ENCODE data around the gene CPVL.

Gene CPVL

DNA sequence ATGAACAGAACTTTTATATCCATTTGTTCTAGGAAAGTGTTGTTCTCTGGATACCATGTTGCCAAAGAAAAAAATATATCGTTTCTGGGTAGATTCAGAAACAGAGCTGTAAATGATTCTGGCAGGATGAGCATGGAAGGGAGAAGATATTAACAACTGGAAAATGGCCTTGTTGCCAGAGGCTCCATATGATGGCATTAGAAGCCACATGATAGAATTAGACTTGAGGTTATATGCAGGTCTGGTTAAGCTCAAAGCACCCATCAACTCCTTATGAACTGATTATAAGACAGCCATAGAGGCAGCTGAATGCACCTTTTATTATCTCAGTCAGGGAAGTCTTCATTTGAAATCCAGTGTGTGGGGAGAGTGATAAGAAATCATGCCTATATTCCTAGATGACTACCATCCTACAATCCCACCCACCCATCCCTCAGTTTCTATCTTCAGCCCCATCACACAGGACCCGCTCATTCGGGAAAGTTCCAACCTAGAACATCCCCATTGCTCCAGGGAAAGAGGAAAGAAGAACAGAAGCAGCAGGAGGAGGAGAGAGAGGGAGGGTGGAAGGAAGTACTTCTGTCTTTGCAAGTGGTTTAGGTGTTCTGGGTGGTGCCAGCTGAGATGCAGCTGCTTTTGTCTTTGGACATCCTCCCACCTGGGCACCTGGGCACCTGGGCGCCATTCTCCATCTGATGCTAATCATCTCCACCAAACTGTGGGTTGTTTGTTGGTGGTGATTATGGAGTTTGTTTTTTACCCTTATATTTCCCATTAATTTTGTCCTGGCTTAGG, 162.7 kb downstream of the CPVL start:
- Histone ChIP-seq H3K27ac (ENCODE audit: low read depth, low read length) (no peak overlapping the region), H3K4me1 (ENCODE audit: control insufficient read depth, insufficient read depth, low read length) (no peaks in the 10 kb centered on the region), H3K9ac (ENCODE audit: low read length) (no peak overlapping the region), H3K27me3 (ENCODE audit: control insufficient read depth, insufficient read depth, low read length) (no peaks in the 10 kb centered on the region), H3K4me3 (ENCODE audit: low read length) (no peak overlapping the region), H3K36me3 (ENCODE audit: control insufficient read depth, insufficient read depth, low read length) (no peaks in the 10 kb centered on the region)

- Histone ChIP-seq H3K36me3 (ENCODE audit: control insufficient read depth, insufficient read depth, low read length) (no peaks in the 10 kb centered on the region), H3K27me3 (ENCODE audit: control insufficient read depth, insufficient read depth, low read length) (no peaks in the 10 kb centered on the region), H3K27ac (ENCODE audit: low read depth, low read length) (no peak overlapping the region), H3K9ac (ENCODE audit: low read length) (no peak overlapping the region), H3K4me3 (ENCODE audit: low read length) (no peak overlapping the region), H3K4me1 (ENCODE audit: control insufficient read depth, insufficient read depth, low read length) (no peaks in the 10 kb centered on the region)
These were observed 165.2 kb downstream of the CPVL start for GRCh38 chr7:28981161-28981465.

GRCh38 chr7:28980451-28981160, 165.7 kb downstream of the CPVL start:
- H3K4me3 ChIP-seq (ENCODE audit: low read length) = no peak overlapping the region
- no peaks in the 10 kb centered on the region for H3K4me1 ChIP-seq (ENCODE audit: control insufficient read depth, insufficient read depth, low read length)
- H3K36me3 ChIP-seq (ENCODE audit: control insufficient read depth, insufficient read depth, low read length) = no peaks in the 10 kb centered on the region
- H3K27me3 ChIP-seq (ENCODE audit: control insufficient read depth, insufficient read depth, low read length) = no peaks in the 10 kb centered on the region
- H3K9ac ChIP-seq (ENCODE audit: low read length) = no peak overlapping the region
- no peak overlapping the region for H3K27ac ChIP-seq (ENCODE audit: low read depth, low read length)

- no peaks in the 10 kb centered on the region for H3K36me3 ChIP-seq (ENCODE audit: control insufficient read depth, insufficient read depth, low read length)
- no peaks in the 10 kb centered on the region for H3K4me1 ChIP-seq (ENCODE audit: control insufficient read depth, insufficient read depth, low read length)
- H3K4me3 ChIP-seq (ENCODE audit: low read length) = no peak overlapping the region
- H3K27me3 ChIP-seq (ENCODE audit: control insufficient read depth, insufficient read depth, low read length) = no peaks in the 10 kb centered on the region
- H3K9ac ChIP-seq (ENCODE audit: low read length) = no peak overlapping the region
- H3K27ac ChIP-seq (ENCODE audit: low read depth, low read length) = no peak overlapping the region
These were observed 166.6 kb downstream of the CPVL start for GRCh38 chr7:28979776-28980175.

GRCh38 chr7:28977881-28978280, 168.5 kb downstream of the CPVL start:
- H3K36me3 ChIP-seq (ENCODE audit: control insufficient read depth, insufficient read depth, low read length) = no peaks in the 10 kb centered on the region
- H3K27ac ChIP-seq (ENCODE audit: low read depth, low read length) = no peak overlapping the region
- H3K9ac ChIP-seq (ENCODE audit: low read length) = no peak overlapping the region

GRCh38 chr7:28976022-28976421, 170.3 kb downstream of the CPVL start:
- Histone ChIP-seq H3K4me3 (ENCODE audit: low read length) (no peak overlapping the region), H3K9ac (ENCODE audit: low read length) (no peak overlapping the region), H3K4me1 (ENCODE audit: control insufficient read depth, insufficient read depth, low read length) (no peaks in the 10 kb centered on the region), H3K27ac (ENCODE audit: low read depth, low read length) (no peak overlapping the region), H3K36me3 (ENCODE audit: control insufficient read depth, insufficient read depth, low read length) (no peaks in the 10 kb centered on the region), H3K27me3 (ENCODE audit: control insufficient read depth, insufficient read depth, low read length) (no peaks in the 10 kb centered on the region)

More at GRCh38 chr7:28977881-28978280, 168.5 kb downstream of the CPVL start:
- no peaks in the 10 kb centered on the region for H3K4me1 ChIP-seq (ENCODE audit: control insufficient read depth, insufficient read depth, low read length)
- no peak overlapping the region for H3K4me3 ChIP-seq (ENCODE audit: low read length)
- H3K27me3 ChIP-seq (ENCODE audit: control insufficient read depth, insufficient read depth, low read length) = no peaks in the 10 kb centered on the region

DNA sequence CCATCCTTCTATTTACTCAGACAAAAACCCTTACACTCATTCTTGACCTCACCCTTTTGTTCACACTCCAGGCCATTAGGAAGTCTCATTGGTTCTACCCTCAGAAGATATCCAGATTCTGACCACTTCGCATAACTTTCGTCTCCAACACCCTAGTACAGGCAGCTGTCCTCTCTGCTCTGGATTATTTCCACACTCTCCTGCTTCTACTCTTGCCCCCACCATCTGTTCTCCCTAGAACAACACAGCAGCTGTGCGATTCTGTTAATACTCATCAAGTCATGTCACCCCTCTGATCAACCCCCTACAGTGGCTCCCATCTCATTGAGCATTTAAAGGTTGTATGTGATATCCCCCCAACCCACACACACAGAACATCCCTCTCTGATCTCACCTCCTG, 172.7 kb downstream of the CPVL start:
- no peaks in the 10 kb centered on the region for H3K4me1 ChIP-seq (ENCODE audit: control insufficient read depth, insufficient read depth, low read length)
- no peaks in the 10 kb centered on the region for H3K27me3 ChIP-seq (ENCODE audit: control insufficient read depth, insufficient read depth, low read length)
- no peak overlapping the region for H3K9ac ChIP-seq (ENCODE audit: low read length)
- no peak overlapping the region for H3K27ac ChIP-seq (ENCODE audit: low read depth, low read length)
- no peak overlapping the region for H3K4me3 ChIP-seq (ENCODE audit: low read length)
- no peaks in the 10 kb centered on the region for H3K36me3 ChIP-seq (ENCODE audit: control insufficient read depth, insufficient read depth, low read length)

- no peak overlapping the region for H3K4me3 ChIP-seq (ENCODE audit: low read length)
- no peak overlapping the region for H3K27ac ChIP-seq (ENCODE audit: low read depth, low read length)
- H3K4me1 ChIP-seq (ENCODE audit: control insufficient read depth, insufficient read depth, low read length) = no peaks in the 10 kb centered on the region
- H3K36me3 ChIP-seq (ENCODE audit: control insufficient read depth, insufficient read depth, low read length) = no peaks in the 10 kb centered on the region
- no peaks in the 10 kb centered on the region for H3K27me3 ChIP-seq (ENCODE audit: control insufficient read depth, insufficient read depth, low read length)
- no peak overlapping the region for H3K9ac ChIP-seq (ENCODE audit: low read length)
These were observed 182.3 kb downstream of the CPVL start for GRCh38 chr7:28964056-28964455.

GRCh38 chr7:28961972-28962371, 184.4 kb downstream of the CPVL start:
- Histone ChIP-seq H3K4me3 (ENCODE audit: low read length) (no peak overlapping the region), H3K9ac (ENCODE audit: low read length) (no peak overlapping the region), H3K4me1 (ENCODE audit: control insufficient read depth, insufficient read depth, low read length) (peaks cover 2% of the 10 kb centered on the region), H3K27me3 (ENCODE audit: control insufficient read depth, insufficient read depth, low read length) (peaks cover 4% of the 10 kb centered on the region), H3K27ac (ENCODE audit: low read depth, low read length) (no peak overlapping the region), H3K36me3 (ENCODE audit: control insufficient read depth, insufficient read depth, low read length) (no peaks in the 10 kb centered on the region)

- no peak overlapping the region for H3K9ac ChIP-seq (ENCODE audit: low read length)
- no peaks in the 10 kb centered on the region for H3K36me3 ChIP-seq (ENCODE audit: control insufficient read depth, insufficient read depth, low read length)
- H3K27ac ChIP-seq (ENCODE audit: low read depth, low read length) = no peak overlapping the region
- peaks cover 17% of the 10 kb centered on the region for H3K27me3 ChIP-seq (ENCODE audit: control insufficient read depth, insufficient read depth, low read length)
- H3K4me1 ChIP-seq (ENCODE audit: control insufficient read depth, insufficient read depth, low read length) = peaks cover 6% of the 10 kb centered on the region
- no peak overlapping the region for H3K4me3 ChIP-seq (ENCODE audit: low read length)
These were observed 186.1 kb downstream of the CPVL start for GRCh38 chr7:28960071-28960840.

DNA sequence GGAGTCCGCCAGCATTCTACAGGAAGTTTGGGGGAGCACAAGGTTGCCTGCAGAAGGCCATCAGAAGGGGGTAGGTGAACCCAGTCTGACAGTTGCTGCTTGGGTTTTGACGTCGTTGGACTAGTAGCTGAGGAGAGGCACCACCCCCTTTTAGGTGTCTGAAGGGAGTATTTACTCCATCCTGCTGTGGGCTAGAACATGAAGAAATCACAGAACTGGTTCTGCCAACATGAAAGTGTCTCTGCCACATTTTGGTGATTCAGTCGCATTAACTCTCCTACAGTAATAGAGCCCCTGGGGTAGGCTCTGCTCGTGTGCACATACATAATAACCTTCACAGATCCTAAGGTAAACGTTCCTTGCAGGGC, 187.4 kb downstream of the CPVL start:
- Histone ChIP-seq H3K9ac (ENCODE audit: low read length) (no peak overlapping the region), H3K27ac (ENCODE audit: low read depth, low read length) (no peak overlapping the region), H3K36me3 (ENCODE audit: control insufficient read depth, insufficient read depth, low read length) (no peaks in the 10 kb centered on the region), H3K27me3 (ENCODE audit: control insufficient read depth, insufficient read depth, low read length) (peaks cover 18% of the 10 kb centered on the region), H3K4me3 (ENCODE audit: low read length) (peak overlapping the region; percentile 65), H3K4me1 (ENCODE audit: control insufficient read depth, insufficient read depth, low read length) (peaks cover 6% of the 10 kb centered on the region)

GRCh38 chr7:28958235-28958979, 187.9 kb downstream of the CPVL start, which contains the start of gene TRIL:
TRIL (minus strand) TSS chr7:28958330; CDS start chr7:28958046, 284 bp downstream.
- Histone ChIP-seq H3K27ac (ENCODE audit: low read depth, low read length) (peak within 1 kb of the TSS; percentile 20), H3K4me1 (ENCODE audit: control insufficient read depth, insufficient read depth, low read length) (peaks cover 6% of the 10 kb centered on the region), H3K4me3 (ENCODE audit: low read length) (peak within 1 kb of the TSS; percentile 65), H3K36me3 (ENCODE audit: control insufficient read depth, insufficient read depth, low read length) (no peaks in the 10 kb centered on the region), H3K9ac (ENCODE audit: low read length) (no peak within 1 kb of the TSS), H3K27me3 (ENCODE audit: control insufficient read depth, insufficient read depth, low read length) (peaks cover 18% of the 10 kb centered on the region)

Measured in rectal smooth muscle tissue (tissue), 1 donor.